Measurements from ENCODE around the gene PPP1R3C. TPM values are rescaled to one million over a fixed set of nuclear protein-coding genes. Genes with fewer than 3 reads are reported as not detected.

PPP1R3C gene
- total RNA-seq, 2 donors from 2014 or later, result 89.1 to 241 TPM

DNA sequence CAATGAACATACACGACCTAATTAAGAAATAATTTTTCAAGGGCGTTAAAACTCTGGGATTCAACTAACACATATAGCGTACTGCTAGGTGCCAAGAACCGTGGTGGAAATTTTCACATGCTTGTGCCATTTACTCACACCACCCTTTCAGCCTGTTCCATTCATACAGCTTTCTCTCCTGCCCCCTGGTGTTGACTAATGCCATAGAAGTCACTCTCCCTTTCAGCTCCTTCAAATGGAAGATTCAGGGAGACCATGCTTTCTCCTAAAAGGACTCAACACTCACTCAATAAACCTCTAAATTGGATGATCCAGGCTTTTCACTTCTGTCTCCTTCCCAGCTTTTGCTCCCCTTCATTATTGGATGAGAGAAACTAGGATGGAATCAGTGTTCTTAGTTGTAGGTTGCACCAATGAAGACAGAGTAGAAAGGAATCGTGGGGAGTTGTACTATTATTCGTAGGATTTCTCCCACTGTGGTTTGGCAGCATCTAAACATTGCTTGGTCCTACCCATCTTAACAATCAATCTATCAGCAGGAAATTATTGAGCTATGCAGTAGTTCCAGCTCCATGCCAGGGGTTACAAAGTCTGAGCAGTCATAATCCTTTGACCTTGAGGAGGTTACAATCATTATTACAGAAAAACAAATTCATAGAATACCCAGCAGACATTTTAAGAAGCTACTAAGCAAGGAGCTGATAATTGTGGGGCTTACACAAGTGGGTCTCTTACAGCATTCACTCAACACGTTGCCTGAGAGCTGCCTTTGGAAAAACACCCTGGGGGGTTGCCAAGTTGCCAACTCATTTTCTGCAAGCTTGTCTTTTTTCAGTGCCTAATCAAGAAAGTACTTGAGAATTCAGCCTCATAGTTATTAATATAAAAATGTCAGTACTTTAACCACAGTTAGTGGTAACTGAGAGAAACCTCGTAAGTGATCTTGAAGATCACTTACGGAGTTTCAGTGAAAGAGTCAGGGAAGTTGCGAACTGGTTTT, 2.8 kb upstream of the PPP1R3C start:
- TF ChIP-seq, protein P1, sequence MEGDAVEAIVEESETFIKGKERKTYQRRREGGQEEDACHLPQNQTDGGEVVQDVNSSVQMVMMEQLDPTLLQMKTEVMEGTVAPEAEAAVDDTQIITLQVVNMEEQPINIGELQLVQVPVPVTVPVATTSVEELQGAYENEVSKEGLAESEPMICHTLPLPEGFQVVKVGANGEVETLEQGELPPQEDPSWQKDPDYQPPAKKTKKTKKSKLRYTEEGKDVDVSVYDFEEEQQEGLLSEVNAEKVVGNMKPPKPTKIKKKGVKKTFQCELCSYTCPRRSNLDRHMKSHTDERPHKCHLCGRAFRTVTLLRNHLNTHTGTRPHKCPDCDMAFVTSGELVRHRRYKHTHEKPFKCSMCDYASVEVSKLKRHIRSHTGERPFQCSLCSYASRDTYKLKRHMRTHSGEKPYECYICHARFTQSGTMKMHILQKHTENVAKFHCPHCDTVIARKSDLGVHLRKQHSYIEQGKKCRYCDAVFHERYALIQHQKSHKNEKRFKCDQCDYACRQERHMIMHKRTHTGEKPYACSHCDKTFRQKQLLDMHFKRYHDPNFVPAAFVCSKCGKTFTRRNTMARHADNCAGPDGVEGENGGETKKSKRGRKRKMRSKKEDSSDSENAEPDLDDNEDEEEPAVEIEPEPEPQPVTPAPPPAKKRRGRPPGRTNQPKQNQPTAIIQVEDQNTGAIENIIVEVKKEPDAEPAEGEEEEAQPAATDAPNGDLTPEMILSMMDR (IDR thresholded peaks at IDR 0.05), result peak; percentile 79
- H3K9me3 ChIP-seq, result no peaks in the 10 kb centered on the region
- H3K4me3 ChIP-seq, result peak overlapping the region; percentile 16
- H3K27me3 ChIP-seq (replicated peaks; ENCODE audit: insufficient read depth), result no peaks in the 10 kb centered on the region
- ATAC-seq (ENCODE audit: insufficient number of reproducible peaks, low FRiP score, low read depth) (no peak), DNase-seq (ENCODE audit: low spot score) (peak; percentile 50)
- peaks cover 3 to 39% of the 10 kb centered on the region in 2 donors for H3K4me1 ChIP-seq (ENCODE audit: control insufficient read depth in 1 of 2, low read depth in 2 of 2)
- peak overlapping the region; percentile 16 to 50 for H3K27ac ChIP-seq
- peaks cover 2% of the 10 kb centered on the region for H3K36me3 ChIP-seq

DNA sequence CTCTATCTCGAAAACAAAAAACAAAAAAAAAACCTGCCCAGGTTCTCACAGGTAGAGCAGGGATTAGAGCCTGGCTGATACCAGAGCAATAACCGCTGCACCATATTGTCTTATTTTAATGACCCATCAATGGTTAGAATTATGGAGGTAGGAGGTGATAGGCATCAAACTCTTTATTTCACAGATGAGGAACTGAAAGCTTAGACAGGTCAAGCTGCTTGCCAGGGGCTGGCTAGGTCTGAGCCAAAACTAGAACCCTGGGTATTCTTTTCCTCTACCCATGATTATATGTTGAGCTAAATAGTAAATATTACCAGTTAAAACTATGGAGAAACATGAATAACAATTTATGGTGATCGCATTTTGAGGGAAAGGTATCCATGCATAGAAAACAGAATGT, 2.0 kb upstream of the PPP1R3C start:
- Histone ChIP-seq H3K9me3 (no peaks in the 10 kb centered on the region), H3K4me1 (ENCODE audit: control insufficient read depth in 1 of 2, low read depth in 2 of 2) (peaks cover 3 to 31% of the 10 kb centered on the region in 2 donors), H3K36me3 (peaks cover 10% of the 10 kb centered on the region), H3K27me3 (replicated peaks; ENCODE audit: insufficient read depth) (no peaks in the 10 kb centered on the region), H3K27ac (peak overlapping the region; percentile 78), H3K4me3 (peak overlapping the region; percentile 16)
- TF ChIP-seq, protein P1 (IDR thresholded peaks at IDR 0.05), result no peak
- ATAC-seq (ENCODE audit: insufficient number of reproducible peaks, low FRiP score, low read depth), result no peak
- no peak for DNase-seq (ENCODE audit: low spot score)

DNA sequence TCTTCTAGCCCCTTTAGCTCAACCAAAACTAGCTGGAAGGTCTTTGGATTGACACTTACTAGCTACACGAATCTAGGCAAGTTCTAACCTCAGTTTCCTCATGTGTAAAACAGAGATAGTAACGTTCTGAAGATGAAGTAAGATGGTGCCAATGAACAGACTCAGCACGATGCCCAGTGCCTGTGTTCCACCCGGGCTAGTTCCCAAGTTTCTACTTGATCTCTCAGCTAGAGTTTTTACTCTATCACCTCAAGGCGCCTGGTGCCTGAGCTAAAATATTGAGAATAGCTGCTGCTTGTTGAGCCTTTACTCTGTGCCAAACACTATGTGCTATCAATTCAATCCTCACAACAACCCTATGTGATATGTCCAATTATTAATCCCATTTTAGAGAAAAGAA, 1.4 kb upstream of the PPP1R3C start:
- Histone ChIP-seq H3K4me1 (ENCODE audit: control insufficient read depth in 1 of 2, low read depth in 2 of 2) (peaks cover 3 to 29% of the 10 kb centered on the region in 2 donors), H3K9me3 (no peaks in the 10 kb centered on the region), H3K27ac (peak overlapping the region; percentile 78), H3K27me3 (replicated peaks; ENCODE audit: insufficient read depth) (no peaks in the 10 kb centered on the region), H3K4me3 (no peak overlapping the region), H3K36me3 (peaks cover 17% of the 10 kb centered on the region)
- ATAC-seq (ENCODE audit: insufficient number of reproducible peaks, low FRiP score, low read depth) (no peak), DNase-seq (ENCODE audit: low spot score) (no peak)
- TF ChIP-seq, protein P1 (IDR thresholded peaks at IDR 0.05), result no peak

DNA sequence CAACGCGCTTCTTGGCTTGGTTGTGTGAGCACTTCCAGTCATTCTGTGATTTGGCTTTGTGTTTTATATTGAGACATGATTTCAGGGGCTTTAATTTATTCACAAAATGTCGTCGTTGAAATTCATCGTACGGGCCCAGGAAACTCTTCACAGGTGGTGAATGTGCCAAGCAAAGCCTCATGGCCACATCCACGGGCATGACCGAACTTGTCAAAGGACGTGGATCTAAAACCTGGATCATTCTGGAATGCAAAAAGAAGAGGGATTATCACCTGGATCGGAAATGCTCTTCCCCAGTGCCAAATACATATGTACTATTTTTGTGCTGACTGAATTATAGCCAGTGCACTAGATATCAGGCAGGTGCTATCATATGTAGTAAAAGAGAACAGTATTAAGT, 2.2 kb downstream of the PPP1R3C start:
- ATAC-seq (ENCODE audit: insufficient number of reproducible peaks, low FRiP score, low read depth) (no peak), DNase-seq (ENCODE audit: low spot score) (no peak)
- no peaks in the 10 kb centered on the region for H3K27me3 ChIP-seq (replicated peaks; ENCODE audit: insufficient read depth)
- H3K4me3 ChIP-seq, result peak overlapping the region; percentile 76
- TF ChIP-seq, protein P1 (IDR thresholded peaks at IDR 0.05), result no peak
- H3K4me1 ChIP-seq (ENCODE audit: control insufficient read depth in 1 of 2, low read depth in 2 of 2), result peaks cover 4 to 40% of the 10 kb centered on the region in 2 donors
- peaks cover 38% of the 10 kb centered on the region for H3K36me3 ChIP-seq
- H3K27ac ChIP-seq, result peak overlapping the region; percentile 82 to 85
- H3K9me3 ChIP-seq, result no peaks in the 10 kb centered on the region

DNA sequence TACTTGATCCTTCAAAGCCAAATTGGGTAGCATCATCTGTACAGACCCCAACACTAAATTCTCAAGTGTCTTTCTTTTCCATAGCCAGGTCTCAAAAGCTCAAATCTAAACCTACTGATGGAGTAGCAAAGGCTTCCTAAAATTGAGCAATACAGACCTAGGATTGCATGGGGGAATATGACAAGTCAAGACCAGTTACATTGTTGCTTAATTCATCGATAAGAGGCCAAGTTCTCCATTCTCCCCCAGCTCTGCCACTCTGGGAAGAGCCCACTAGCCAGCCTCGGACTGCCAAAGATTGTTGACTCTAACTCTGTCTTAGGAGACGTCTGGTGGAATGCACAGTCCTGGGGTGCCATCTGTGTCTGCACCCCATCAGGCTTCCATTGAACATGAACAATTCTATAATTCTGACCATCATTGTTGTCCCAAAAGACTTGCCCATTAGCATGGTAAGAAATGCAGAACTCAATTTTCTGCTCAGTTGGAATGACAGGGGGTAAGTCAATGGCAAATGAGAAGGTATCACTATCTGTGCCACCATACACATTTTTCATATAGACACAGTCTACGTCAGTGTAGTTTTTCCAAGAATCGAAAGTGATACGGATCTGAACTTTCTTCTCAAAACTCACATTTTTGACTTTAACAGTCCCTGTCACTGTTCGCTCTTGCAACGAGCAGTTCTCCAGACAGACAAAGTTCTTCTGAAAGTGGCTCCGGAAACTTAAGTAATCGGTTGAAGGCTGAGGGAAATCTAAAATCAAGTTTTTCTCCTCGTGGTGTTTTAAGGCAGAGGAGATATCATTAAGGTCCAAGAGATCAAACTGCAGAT, 2.9 kb downstream of the PPP1R3C start:
- peak overlapping the region; percentile 82 to 85 for H3K27ac ChIP-seq

More for the DNA sequence above, 2.9 kb downstream of the PPP1R3C start:
- no peaks in the 10 kb centered on the region for H3K9me3 ChIP-seq
- DNase-seq (ENCODE audit: low spot score) (no peak), ATAC-seq (ENCODE audit: insufficient number of reproducible peaks, low FRiP score, low read depth) (no peak)
- H3K4me3 ChIP-seq, result peak overlapping the region; percentile 76
- H3K36me3 ChIP-seq, result peaks cover 41% of the 10 kb centered on the region
- TF ChIP-seq, protein P1 (IDR thresholded peaks at IDR 0.05), result no peak
- H3K27me3 ChIP-seq (replicated peaks; ENCODE audit: insufficient read depth), result no peaks in the 10 kb centered on the region
- peaks cover 4 to 33% of the 10 kb centered on the region in 2 donors for H3K4me1 ChIP-seq (ENCODE audit: control insufficient read depth in 1 of 2, low read depth in 2 of 2)

Measured in thoracic aorta (tissue), 2 donors.